Mammary epithelial cell (primary cell): Measurements from ENCODE around the gene ZNF185.

Experiments used
- CTCF ChIP-seq, 2 donors: IDR thresholded peaks in 1 of 2; conservative IDR thresholded peaks in 1 of 2; 2 replicates each; pipeline ENCODE4 v1.5.1; 2011 to 2012; ENCODE audit warnings: inconsistent platforms in 2 of 2, low read length in 2 of 2, mild to moderate bottlenecking in 2 of 2, control low read depth in 1 of 2, low read depth in 1 of 2; ENCODE audit not compliant: insufficient read depth in 1 of 2; ENCODE audit errors: extremely low read depth in 1 of 2
- EZH2 ChIP-seq: IDR thresholded peaks from 2 replicates; pipeline ENCODE4 v1.6.1; 2012; ENCODE audit warnings: low read length, inconsistent platforms, borderline replicate concordance

GRCh38 chrX:152876931-152877840, 20.7 kb upstream of the ZNF185 start:
- TF ChIP-seq CTCF (conservative IDR thresholded peaks at IDR 0.05 in 1 of 2, IDR thresholded peaks at IDR 0.05 in 1 of 2; ENCODE audit: extremely low read depth in 1 of 2, insufficient read depth in 1 of 2, low read depth in 1 of 2, low read length in 2 of 2) (no peak), EZH2 (no peak)
